ENCODE measurements around the gene PTPRJ.
"Not testable (repeated sequence)": the region's sequence is repeated elsewhere in the genome, so short reads cannot be mapped to it uniquely, and the experiment has no call there.

PTPRJ gene

GRCh38 chr11:47980088-47980906 is at the start of gene PTPRJ:
Gene PTPRJ (plus strand): TSS chr11:47980559. CDS start chr11:47980913, 354 bp downstream.
- DNase-seq (ENCODE audit: low read depth, low spot score) = peak; percentile 64
- no peak for TF ChIP-seq CTCF (IDR thresholded peaks at IDR 0.05; ENCODE audit: low read depth, low read length)
- H3K4me3 ChIP-seq (ENCODE audit: low read depth, low read length) = peak within 1 kb of the TSS; percentile 49
- in situ Hi-C loops (cut with HindIII; ENCODE audit: low sequenced_read_pairs) = no loop called here

DNA sequence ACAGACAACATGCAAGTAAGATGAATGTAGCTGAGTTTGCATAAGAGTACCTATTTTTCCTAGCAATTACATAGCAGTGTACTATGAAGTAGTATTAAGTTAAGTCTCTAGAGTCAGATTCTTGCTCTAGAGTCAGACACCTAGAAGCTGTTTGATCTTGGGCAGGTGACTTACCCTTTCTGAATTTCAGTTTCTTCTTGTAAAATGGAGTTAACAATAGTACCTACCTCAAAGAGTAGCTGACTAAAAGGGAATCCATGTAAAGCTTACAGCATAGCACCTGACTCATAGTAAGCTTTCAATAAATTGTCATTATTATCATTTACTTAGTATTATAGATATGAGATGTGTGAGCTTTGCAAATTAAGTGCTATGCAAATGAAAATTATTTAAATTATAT is 47.8 kb upstream of the PTPRJ start:
- in situ Hi-C loops (cut with HindIII; ENCODE audit: low sequenced_read_pairs) = no loop called here
- TF ChIP-seq CTCF (IDR thresholded peaks at IDR 0.05; ENCODE audit: low read depth, low read length) = no peak
- no peak for DNase-seq (ENCODE audit: low read depth, low spot score)
- H3K4me3 ChIP-seq (ENCODE audit: low read depth, low read length) = no peak overlapping the region

DNA sequence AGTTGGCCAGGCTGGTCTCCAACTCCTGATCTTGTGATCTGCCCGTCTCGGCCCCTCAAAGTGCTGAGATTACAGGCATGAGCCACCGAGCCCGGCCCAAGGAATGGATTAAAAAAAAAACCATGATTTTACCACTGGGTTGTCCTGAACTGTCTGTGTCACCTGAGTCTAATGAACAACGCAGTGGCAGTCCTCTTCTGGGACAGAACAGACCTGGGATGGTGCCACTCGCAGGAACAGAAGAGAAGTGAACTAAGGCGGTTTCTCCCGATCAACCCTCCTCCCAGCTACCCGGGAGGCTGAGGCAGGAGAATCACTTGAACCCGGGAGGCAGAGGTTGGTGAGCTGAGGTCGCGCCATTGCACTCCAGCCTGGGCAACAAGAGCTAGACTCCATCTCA is 46.6 kb upstream of the PTPRJ start:
- H3K4me3 ChIP-seq (ENCODE audit: low read depth, low read length); in situ Hi-C loops (cut with HindIII; ENCODE audit: low sequenced_read_pairs); DNase-seq (ENCODE audit: low read depth, low spot score): not testable (repeated sequence)

GRCh38 chr11:47938791-47939560 is 41.4 kb upstream of the PTPRJ start:
- no peak for TF ChIP-seq CTCF (IDR thresholded peaks at IDR 0.05; ENCODE audit: low read depth, low read length)
- no peak for DNase-seq (ENCODE audit: low read depth, low spot score)
- H3K4me3 ChIP-seq (ENCODE audit: low read depth, low read length) = no peak overlapping the region
- in situ Hi-C loops (cut with HindIII; ENCODE audit: low sequenced_read_pairs) = no loop called here

DNA sequence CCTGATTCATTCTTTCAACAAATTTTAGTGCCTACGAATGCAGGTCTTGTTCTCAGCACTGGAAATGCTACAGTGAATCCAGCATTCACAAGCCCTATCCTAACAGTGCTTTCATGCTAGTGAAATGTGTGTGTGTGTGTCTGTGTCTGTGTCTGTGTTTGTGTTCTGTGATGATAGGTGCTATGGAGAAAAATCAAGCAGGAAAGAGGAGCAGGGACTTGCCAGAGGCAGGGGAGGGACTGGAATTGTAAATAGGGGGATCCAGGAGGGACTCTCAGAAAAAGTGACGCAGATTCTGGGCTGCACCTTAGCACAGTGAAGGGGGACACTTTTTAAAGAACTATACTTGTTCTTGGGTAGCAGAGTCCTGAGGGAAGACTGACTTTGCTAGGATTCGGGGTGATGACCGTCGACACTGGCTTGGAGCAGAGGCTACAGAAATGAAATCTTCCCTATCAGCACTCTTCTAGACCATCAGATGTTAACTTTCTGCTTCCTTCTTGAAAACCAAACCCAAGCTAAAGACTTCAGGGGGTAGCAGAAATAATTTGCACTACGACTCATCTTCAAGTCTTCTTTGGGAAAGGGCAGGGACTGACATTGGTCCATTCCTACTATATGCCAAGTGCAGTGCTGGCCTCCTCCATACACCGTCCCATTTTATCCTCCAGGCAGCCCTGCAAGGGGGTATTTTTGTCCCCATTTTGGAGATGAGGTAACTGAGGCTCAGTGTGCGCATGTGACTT is 39.3 kb upstream of the PTPRJ start:
- no peak overlapping the region for H3K4me3 ChIP-seq (ENCODE audit: low read depth, low read length)
- DNase-seq (ENCODE audit: low read depth, low spot score) = no peak
- no peak for TF ChIP-seq CTCF (IDR thresholded peaks at IDR 0.05; ENCODE audit: low read depth, low read length)
- in situ Hi-C loops (cut with HindIII; ENCODE audit: low sequenced_read_pairs) = no loop called here

GRCh38 chr11:47941907-47942558 is 38.3 kb upstream of the PTPRJ start:
- TF ChIP-seq CTCF (IDR thresholded peaks at IDR 0.05; ENCODE audit: low read depth, low read length) = no peak
- DNase-seq (ENCODE audit: low read depth, low spot score) = no peak
- no peak overlapping the region for H3K4me3 ChIP-seq (ENCODE audit: low read depth, low read length)
- in situ Hi-C loops (cut with HindIII; ENCODE audit: low sequenced_read_pairs) = no loop called here

Measured in astrocyte of the spinal cord (primary cell).